Hematopoietic multipotent progenitor cell treated with erythropoietin and hydrocortisone succinate and interleukin-3 and kit ligand, for 15 days (in vitro differentiated cells): ENCODE data around the gene IGSF3.
"Not testable (repeated sequence)": the region's sequence is repeated elsewhere in the genome, so short reads cannot be mapped to it uniquely, and the experiment has no call there.

ENCODE experiments used
- DNase-seq: peaks from one replicate; pipeline ENCODE4 v3.0.0-alpha.2; 2015; ENCODE audit warnings: low spot score

Gene IGSF3

DNA sequence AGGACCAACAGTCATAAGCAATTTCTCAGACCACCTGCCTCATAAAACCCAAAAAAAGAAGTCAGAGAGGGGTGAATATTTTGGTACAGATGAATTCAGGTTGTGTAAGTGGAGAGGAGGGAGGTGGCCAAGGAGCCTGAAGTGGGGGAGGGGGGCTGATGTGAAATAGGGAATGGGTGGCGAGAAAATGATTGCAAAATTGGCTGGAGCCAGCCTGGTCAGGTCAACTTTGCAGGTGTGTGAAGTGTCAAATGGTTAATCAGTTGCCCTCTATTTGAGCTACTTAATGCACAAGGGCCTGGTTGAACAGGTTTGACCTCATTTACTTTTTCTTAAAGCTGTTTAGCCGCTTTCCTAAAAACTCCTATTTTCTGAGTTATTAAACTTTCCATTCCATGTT lies 38.1 kb downstream of the IGSF3 start:
- DNase-seq = not testable (repeated sequence)

DNA sequence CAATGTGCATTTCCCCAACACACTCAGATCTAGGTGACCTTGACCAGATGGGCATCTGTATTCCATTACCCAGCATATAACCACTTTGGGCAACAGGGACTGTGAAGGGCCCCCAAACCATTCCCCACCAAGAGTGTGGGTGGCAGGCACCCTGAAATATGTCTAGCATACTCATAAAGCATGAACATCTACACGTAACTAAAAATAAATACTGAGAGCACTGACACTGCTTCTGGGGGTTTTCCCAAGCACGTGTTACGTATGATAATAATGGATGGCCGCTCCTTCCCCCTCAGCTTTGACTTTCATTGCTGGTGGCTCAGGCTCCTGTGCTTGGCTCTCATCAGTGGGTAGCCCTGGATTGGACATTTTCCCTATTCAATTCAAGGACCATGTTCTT lies 39.1 kb downstream of the IGSF3 start:
- DNase-seq = no peak

DNA sequence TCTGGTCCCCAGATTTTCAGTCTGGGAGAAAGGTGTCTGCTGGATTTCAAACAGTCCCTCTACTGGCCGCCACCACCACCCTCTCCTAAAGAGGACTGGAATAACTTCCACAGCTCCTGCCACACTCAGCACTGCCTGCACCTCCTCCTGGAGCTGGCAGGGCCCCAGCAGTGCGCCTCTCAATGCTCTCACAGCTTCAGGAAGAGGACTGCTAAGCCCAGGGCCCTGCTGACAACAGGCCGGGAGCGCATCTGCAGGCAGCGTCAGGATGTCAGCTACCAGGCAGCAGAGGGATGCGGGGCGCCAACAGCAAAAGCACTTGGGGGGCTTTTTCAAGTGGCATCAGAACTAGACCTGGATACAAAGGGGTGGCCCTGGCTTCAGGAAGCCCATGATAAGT lies 40.2 kb downstream of the IGSF3 start:
- not testable (repeated sequence) for DNase-seq

DNA sequence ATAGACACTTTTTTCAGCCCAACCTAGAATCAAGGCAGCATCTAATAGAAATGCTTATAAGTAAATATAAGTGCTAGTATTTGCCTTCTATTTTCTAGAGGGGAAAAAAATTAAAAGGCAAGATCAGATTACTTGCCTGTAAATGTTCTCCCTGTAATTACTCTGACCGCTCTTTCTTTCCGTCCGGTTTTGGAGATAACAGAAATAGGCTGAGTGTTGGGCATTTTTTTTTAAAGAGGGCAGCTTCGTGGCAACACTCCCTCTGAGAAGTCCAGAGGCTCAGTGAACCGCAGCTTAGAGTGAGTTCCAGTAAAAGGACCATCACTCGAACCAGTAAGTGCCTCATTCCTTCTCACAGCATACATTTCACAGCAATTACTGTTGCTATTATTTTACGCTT lies 40.6 kb downstream of the IGSF3 start:
- DNase-seq = not testable (repeated sequence)

DNA sequence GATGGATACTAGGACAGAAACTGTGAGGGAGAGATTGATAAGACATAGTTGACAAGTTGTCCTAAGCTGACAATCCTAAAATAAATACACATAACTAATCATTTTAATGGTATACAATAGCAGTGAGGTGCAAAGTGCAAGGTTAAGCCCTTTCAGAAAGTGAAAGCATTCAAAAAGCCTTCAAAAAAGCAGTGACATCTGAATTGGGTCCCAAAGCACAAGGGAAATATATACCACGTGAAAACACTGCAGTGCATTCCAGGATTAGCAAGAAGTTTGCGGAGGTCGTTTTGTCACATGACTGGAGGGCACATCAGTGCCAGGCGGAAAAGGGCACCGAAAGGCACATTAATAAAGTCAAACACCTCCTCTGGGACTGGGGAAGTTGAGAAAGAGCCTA lies 42.4 kb downstream of the IGSF3 start:
- not testable (repeated sequence) for DNase-seq

DNA sequence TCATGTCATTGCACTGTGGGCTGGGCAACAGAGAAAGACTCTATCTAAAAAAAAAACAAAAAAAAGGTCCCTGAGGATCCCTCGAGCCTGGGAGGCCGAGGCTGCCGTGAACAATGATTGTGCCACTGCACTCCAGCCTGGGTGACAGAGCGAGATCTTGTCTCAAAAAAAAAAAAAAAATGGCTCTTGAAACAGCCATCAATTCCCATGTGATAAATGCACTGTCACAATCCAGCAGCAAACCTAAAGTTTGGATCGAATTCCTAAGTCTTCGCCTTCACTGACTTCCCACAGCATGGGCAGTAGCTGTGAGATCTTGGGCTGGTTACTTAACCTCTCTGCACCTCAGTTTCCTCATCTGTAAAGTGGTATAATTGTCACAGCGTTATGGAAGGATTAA lies 43.5 kb downstream of the IGSF3 start:
- no peak for DNase-seq

DNA sequence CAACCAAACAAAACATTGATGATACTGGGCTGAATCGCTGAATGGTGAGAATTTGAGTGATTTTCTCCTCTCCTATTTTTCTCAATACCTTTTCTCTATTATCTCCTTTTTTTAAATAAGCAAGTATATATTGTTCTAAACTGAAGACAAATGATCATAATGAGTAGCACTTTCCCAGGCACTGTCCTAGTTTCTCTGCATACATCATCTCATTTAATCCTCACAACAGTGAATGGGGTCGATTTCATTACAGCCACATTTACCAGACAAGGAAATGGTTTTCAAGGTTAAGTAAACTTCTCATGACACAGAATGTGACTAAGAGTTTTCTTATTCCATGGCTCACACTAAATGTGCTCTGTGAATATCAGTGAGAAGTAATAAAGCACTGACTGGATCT lies 45.0 kb downstream of the IGSF3 start:
- DNase-seq = not testable (repeated sequence)

DNA sequence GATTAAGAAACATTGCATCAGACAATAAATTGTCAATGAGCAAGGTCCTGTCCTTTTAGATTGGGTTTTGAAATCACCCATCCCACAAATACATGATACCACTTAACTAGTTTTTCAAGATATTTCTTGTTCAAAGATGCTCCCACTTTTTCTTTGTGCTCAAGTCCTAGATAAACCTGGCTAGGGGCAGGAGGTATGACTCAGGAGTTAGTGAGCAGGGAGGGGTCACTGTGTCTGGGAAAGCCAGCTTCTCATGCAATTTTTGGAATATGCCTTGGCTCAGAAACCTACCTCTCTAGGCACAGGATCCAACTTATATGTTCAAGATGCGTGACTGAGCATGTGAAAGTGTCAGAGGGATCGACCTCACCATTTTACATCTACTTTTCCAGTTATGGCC lies 45.8 kb downstream of the IGSF3 start:
- not testable (repeated sequence) for DNase-seq

DNA sequence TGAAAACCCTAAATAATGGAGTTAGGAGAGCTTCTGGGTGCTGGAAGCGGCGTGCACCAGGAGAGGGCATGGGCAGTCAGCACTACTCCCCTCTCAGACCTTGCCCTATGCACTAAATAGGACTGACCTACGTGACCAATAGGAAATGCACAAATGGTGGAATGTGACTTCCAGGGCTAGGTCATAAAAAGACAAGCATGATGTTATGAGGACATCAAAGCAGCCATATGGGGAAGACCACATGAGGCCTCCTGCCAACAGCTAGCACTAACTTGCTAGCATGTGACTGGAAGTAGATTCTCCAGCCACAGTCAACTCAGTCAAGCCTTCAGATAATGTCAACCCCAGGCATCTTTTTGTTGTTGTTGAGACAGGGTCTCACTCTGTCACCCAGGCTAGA lies 47.1 kb downstream of the IGSF3 start:
- DNase-seq = not testable (repeated sequence)

DNA sequence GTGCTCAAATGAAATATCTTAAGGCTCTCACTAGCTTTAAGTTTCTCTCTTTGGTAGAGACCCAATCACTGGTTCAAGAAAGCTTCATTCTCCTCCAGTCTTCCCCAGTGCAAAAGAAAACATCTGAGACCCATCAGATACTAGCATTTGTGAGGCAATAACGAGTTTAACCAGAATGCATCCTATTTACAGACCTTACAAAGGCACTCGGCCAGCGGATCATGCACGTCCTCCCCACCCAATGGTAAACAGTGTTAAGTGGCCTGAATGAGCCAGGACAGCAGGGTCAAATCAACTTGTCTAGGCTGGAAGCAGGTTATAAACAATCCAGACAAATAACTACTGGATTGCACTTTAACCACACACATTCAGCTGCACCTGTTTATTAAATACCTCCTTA lies 48.4 kb downstream of the IGSF3 start:
- not testable (repeated sequence) for DNase-seq

DNA sequence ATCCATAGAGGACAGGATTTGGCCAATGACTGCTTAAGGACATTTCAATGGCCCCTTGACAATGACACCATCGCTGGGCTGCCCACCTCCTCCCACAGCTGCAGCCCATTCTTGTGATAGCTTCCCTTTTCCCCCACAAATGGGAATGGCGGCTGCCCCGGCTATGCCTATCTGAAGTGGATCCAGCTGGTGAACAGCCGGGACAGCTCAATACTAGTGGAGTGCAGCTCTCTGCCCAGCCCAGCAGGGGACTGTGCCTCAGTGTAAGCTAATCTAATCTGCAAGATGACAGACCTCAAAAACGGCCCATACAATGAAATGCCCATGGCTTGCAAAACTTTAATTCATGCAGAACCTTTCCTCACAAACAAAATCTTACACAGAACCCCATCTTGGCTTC lies 49.7 kb downstream of the IGSF3 start:
- DNase-seq = not testable (repeated sequence)

DNA sequence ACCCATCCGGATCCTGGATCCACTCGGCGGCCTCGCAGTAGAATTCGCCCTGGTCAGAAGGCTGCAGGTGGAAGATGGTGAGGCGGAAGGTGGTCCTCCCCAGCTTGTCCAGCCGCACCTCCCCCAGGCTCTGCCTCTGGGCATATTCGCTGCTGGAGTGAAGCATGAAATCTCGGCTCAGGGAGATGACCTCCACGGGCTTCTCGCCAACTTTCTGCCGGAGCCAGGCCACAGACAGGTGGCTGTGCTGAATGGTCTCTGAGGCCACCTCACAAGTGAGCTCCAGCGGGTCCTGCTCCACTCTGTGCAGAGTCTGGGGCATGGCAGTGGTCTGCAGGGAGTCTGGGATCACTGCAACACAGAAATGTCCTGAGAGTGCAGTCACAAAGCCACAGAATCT lies 53.7 kb downstream of the IGSF3 start:
- not testable (repeated sequence) for DNase-seq

DNA sequence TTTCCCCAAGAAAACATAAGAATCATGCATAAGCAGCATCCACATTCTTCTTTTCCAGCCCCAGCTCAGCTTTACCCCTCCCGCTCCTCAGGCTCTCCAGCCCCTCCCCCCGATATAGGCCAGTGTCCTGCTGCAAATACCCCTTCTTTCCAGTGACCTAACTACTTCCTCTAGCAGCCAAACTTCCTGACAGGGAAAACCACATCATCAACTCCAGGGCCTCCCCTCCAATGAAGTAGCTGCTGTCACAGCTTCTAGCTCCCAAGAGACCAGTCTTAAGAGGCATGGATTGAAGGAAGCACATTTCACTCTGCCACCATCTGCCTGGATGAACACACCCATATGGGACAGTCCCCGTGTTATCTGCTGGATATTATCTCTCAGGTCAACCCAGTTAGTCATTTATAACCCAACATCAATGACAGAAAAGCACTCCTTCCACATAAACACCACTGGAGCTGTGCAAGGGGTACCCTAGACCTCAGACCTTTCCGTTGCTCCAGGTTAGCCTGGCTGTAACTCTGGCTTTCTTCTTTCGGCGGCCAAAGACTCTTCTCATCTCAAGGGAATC lies 57.6 kb downstream of the IGSF3 start:
- DNase-seq = not testable (repeated sequence)

DNA sequence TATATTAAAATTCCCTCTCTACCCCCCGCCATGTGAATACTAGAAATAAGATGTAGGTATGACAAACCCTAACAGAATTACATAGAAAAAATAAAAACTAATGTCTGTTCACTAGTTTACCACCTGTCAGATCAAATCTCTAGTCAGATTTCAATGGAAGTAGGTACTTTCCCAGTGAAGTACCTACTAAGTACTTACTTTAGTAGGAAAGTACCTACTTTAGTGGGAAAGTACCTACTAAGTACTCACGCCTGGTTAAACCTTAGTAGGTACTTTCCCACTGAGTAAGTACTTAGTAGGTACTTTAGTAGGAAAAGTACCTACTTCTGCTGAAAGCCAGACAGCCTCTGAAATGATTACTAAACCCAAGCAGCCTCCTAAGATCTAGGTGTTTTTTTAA lies 58.7 kb downstream of the IGSF3 start:
- DNase-seq = not testable (repeated sequence)

DNA sequence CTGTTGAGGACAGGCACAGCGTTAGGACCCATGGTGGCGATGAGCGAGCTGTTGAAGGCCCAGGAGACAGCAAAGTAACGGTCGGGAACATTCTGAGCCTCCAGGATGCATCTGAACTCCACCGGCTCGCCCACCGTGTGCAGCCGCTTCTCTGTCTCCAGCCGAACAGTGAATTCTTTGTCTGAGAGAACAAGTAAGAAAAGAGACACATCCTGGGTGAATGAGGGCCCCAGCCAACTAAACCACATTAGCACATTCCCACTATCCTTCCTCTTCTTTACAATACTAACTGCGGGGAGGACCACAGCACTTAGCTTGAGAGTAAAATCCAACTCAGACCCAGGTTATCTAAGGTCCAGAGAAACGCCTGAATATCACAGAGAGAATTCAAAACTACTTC lies 59.4 kb downstream of the IGSF3 start:
- DNase-seq = not testable (repeated sequence)

DNA sequence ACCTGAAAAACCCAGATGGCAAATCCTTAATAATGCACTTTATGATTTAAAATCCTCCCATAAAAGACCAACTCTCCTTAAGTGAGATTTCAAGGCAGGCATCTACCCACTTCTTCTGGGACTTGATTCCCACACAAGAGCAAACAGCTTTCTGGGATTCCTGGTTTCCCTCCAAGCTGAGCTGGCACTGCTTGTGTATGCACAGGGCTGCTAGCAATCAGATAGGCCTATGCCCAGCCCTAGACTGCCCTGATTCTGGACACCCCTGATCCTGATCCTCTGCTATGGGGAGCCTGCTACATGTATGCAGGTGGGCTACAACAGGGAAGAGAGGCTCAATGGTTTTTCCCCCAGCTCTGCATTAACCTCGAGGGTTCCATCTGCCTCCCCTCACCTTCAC lies 60.1 kb downstream of the IGSF3 start:
- not testable (repeated sequence) for DNase-seq

DNA sequence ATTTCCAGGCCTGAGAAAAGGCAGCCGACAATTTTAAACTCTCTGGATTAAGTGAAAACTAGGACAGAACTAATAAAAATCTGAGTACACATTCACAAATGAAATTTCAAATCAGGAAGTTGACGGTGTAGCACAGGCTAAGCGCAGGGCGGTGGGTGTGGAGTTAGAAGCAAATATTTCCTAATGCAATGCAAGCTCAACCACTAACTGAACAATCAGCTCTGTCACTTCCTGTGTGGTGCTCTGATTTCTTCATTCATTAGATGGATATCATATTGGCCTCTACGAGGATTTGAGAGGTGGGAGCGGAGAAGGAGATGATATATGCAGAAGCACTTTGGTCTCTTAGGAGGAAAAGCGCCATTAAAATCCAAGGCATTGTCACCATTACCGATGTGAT lies 61.5 kb downstream of the IGSF3 start:
- DNase-seq = not testable (repeated sequence)

DNA sequence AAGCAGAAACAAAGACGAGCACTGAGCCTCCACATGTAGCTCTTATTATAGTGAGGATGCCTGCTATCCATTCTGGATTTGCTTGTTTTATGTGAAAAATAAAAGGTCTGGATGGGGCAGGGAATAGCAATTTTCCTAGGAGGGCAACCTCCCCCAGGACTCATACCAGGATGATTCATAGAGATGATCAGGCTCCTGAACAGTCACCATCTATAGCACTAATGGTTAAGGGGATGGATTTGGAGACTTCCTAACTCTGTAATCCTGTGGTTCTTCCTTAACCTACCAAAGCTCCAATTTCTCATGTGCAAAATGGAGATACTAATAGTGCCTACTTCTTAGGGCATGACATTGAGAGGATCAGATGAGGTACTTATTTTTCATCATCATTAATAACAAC lies 62.2 kb downstream of the IGSF3 start:
- no peak for DNase-seq

DNA sequence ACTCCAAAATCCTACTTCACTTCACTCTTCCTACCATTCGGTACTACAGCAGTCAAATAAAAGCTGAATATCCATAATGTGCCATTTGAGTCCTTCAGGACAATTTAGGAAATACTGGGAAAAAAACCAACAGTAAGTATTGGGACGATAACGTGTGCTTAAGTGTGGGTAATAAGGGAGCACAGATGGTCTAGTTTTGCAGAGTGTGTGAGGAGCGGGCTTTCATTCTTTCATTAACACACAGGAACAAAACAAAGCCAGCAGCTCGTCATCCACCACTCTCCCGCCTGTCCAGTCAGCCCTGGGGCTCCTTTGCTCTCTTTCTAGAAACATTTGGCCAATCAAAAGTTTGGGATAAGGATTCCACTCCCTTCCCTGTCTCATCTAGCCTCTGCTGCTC lies 63.1 kb downstream of the IGSF3 start:
- DNase-seq = not testable (repeated sequence)

DNA sequence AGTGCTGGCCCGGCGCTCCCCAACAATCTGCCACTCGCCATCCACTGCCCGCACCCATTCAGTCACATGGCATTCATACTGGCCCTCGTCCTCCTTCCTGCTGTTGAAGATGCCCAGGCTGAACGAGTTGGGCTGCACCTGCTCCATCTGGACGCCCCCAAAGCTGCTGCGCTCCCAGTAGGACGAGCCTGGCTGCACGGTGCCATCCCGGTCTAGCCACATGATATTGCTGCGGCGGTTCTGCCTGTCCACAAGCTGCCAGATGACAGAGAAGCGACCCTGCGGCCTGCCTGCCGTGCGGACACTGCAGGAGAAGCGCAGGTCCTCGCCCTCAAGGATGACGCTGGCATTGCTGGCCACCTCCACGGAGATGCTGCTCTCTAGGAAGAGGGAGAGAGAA lies 63.9 kb downstream of the IGSF3 start:
- not testable (repeated sequence) for DNase-seq

DNA sequence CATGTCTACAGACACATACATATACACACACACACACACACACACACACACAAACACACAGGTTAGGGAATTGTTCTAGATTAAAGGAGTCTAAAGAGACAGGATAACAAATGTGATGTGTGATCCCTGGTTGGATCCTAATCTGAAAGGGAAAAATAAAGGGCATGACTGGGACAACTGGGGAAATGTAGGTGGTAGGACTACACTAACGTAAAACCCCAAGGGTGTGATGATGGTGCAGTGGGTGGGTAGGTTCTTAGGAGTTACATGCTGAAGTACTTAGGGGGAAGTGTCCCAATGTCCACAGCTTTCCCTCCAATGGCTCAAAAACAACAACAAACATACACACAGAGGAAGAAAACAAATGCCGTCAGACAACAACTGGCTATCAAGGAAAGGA lies 68.2 kb downstream of the IGSF3 start:
- not testable (repeated sequence) for DNase-seq

DNA sequence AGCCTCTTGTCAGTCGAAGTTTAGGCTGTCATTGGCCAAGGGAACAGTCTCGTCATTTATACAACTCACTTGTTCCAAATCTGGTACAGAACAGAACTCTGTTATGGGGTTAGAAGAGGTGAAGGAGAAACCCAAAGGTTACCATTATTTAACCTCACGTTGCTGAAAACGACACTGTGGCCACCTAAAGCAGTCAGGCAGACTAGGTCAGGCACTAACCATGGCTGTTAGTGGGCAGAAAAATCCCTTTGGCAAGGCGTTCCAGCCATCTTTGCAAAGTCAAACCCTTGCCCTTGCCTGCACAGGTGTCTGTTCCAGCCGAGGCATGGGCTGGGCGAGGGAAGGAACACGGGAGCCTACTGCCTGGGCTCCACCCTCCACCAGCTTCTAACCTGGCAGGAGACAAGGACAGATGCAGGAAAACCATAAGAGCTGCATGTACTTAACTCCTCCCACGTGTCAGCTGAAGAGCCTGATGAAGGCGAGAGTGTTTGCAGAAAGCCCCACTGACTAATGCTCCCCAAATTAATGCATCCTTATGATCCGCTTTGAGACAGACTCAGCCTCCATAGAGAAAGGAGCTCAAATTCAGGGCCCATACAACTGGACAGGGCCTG lies 69.0 kb downstream of the IGSF3 start:
- not testable (repeated sequence) for DNase-seq

DNA sequence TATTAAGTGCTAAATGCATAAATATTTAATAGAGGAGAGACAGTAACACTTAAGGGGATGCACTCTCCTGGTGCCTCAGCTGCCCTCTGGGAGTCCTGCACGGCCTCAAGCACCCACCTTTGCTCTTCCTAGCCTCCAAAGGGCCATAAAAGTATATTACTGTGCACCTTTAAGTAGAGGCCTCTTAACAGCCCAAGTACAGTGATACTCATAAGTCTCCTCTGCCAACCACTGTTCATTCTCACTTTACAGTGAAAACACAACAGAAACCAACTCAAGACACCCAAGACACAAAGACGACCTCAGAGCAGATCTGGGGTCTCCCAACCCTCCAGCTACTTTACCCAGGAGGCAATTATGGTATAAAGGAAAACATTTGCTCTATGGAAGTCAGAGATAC lies 70.1 kb downstream of the IGSF3 start:
- DNase-seq = not testable (repeated sequence)

DNA sequence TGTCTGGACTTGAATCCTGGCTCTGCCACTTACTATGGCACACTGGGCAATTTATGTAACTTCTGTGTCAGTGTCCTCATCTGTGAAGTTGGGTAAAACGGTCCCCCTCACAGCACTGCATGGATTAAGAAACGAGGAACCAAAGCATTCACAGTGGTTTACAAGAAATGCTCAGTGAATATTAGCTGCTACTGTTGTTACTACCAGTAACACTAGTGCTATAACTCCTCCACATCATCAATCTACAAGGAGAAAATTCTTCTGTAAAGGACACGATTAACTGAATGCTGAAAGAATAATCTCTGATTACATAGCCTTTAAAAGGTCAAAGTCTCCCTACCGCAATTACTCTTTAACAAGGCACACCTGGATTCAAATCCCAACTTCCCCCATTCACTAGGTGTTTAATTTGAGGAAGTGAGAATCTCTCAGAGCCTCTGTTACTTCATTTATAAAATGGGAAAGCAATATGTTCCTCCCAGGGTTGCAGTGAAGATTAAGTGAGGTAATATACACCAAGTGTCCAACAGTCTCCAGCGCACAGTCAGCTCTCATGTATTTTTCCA lies 70.7 kb downstream of the IGSF3 start:
- not testable (repeated sequence) for DNase-seq
